CD14-positive monocyte (primary cell): ENCODE results near the gene URB2. TPM values are rescaled to one million over a fixed set of nuclear protein-coding genes. Genes with fewer than 3 reads are reported as not detected.

Source experiments
- DNase-seq, 3 donors: peaks; one replicate each; pipeline ENCODE4 v3.0.0-alpha.2; 2011 to 2022
- H2AFZ ChIP-seq: 2 replicates; pipeline ENCODE4 v1.6.0; 2012; ENCODE audit warnings: mild to moderate bottlenecking, low read depth, low read length, inconsistent platforms; ENCODE audit not compliant: insufficient read depth, poor library complexity, severe bottlenecking
- H3K27ac ChIP-seq, 2 donors: 1 replicate in 1 of 2; 2 replicates in 1 of 2; pipeline ENCODE4 v1.5.1; 2012 to 2013; ENCODE audit warnings: low read length in 2 of 2, control low read depth in 1 of 2, inconsistent platforms in 1 of 2, low read depth in 1 of 2, mild to moderate bottlenecking in 1 of 2
- H3K27me3 ChIP-seq, 2 donors: one replicate each; pipeline versions ENCODE4 v1.6.0 to v1.6.1; 2011 to 2013; ENCODE audit warnings: low read length in 2 of 2; ENCODE audit not compliant: control insufficient read depth in 2 of 2, insufficient read depth in 2 of 2
- H3K36me3 ChIP-seq, 2 donors: replicated peaks in 1 of 2; 1 replicate in 1 of 2; 2 replicates in 1 of 2; pipeline versions ENCODE4 v1.5.1 to v1.6.1; 2012 to 2013; ENCODE audit warnings: low read length in 2 of 2, control low read depth in 1 of 2, inconsistent platforms in 1 of 2, mild to moderate bottlenecking in 1 of 2; ENCODE audit not compliant: insufficient read depth in 2 of 2, control insufficient read depth in 1 of 2
- H3K4me1 ChIP-seq, 2 donors: 1 replicate in 1 of 2; 2 replicates in 1 of 2; pipeline versions ENCODE4 v1.5.1 to v1.6.1; 2012 to 2013; ENCODE audit warnings: low read length in 2 of 2, control low read depth in 1 of 2, inconsistent platforms in 1 of 2, mild to moderate bottlenecking in 1 of 2, moderate library complexity in 1 of 2; ENCODE audit not compliant: insufficient read depth in 2 of 2, control insufficient read depth in 1 of 2
- H3K4me2 ChIP-seq: replicated peaks from 2 replicates; pipeline ENCODE3; 2012; ENCODE audit warnings: low read length, moderate library complexity, mild to moderate bottlenecking; ENCODE audit not compliant: poor library complexity, severe bottlenecking; ENCODE audit errors: extremely low read depth
- H3K4me3 ChIP-seq, 3 experiments: fragments of 200-600 bp in 1 of 3; sonication (generic) in 1 of 3; replicated peaks in 1 of 3; 1 replicate in 2 of 3; 2 replicates in 1 of 3; pipeline ENCODE4 v1.5.1; 2011 to 2013; ENCODE audit warnings: low read length in 3 of 3, mild to moderate bottlenecking in 3 of 3, control low read depth in 2 of 3, low read depth in 2 of 3, inconsistent platforms in 1 of 3, moderate library complexity in 1 of 3
- H3K79me2 ChIP-seq: 2 replicates; pipeline ENCODE4 v1.6.0; 2012; ENCODE audit warnings: mild to moderate bottlenecking, control low read depth, inconsistent platforms, low read length, moderate library complexity; ENCODE audit not compliant: insufficient read depth
- H3K9ac ChIP-seq: 2 replicates; pipeline ENCODE4 v1.6.0; 2017; ENCODE audit warnings: low read length, mild to moderate bottlenecking; ENCODE audit not compliant: insufficient read depth, poor library complexity, severe bottlenecking
- H3K9me3 ChIP-seq, 2 donors: replicated peaks in 1 of 2; 1 replicate in 1 of 2; 2 replicates in 1 of 2; pipeline versions ENCODE4 v1.5.1 to v1.6.1; 2012 to 2013; ENCODE audit warnings: low read length in 2 of 2, control low read depth in 1 of 2; ENCODE audit not compliant: control insufficient read depth in 1 of 2, insufficient read depth in 1 of 2
- H4K20me1 ChIP-seq: 2 replicates; pipeline ENCODE4 v1.6.0; 2012; ENCODE audit warnings: mild to moderate bottlenecking, low read length, control low read depth, moderate library complexity; ENCODE audit not compliant: insufficient read depth
- H3K27ac Mint-ChIP-seq, 7 donors: one replicate each; pipeline ENCODE4 v1.8.0; 2020; ENCODE audit warnings: mild to moderate bottlenecking in 7 of 7, mixed read lengths in 7 of 7, moderate library complexity in 6 of 7, inconsistent platforms in 2 of 7
- H3K27me3 Mint-ChIP-seq, 3 donors: one replicate each; pipeline ENCODE4 v1.8.0; 2021 to 2022; ENCODE audit warnings: low read depth in 3 of 3, mild to moderate bottlenecking in 3 of 3, mixed read lengths in 3 of 3, moderate library complexity in 3 of 3, inconsistent platforms in 1 of 3
- H3K36me3 Mint-ChIP-seq, 2 donors: one replicate each; pipeline ENCODE4 v1.8.0; 2020; ENCODE audit warnings: mixed read lengths in 2 of 2, inconsistent platforms in 1 of 2, mild to moderate bottlenecking in 1 of 2
- H3K4me1 Mint-ChIP-seq: one replicate; pipeline ENCODE4 v1.8.0; 2020; ENCODE audit warnings: mild to moderate bottlenecking, mixed read lengths
- H3K4me3 Mint-ChIP-seq, 2 donors: one replicate each; pipeline ENCODE4 v1.8.0; 2020; ENCODE audit warnings: mild to moderate bottlenecking in 2 of 2, mixed read lengths in 2 of 2, moderate library complexity in 1 of 2
- H3K9me3 Mint-ChIP-seq, 7 donors: one replicate each; pipeline ENCODE4 v1.8.0; 2020 to 2022; ENCODE audit warnings: mixed read lengths in 7 of 7, mild to moderate bottlenecking in 6 of 7, moderate library complexity in 6 of 7, inconsistent platforms in 2 of 7
- WGBS: methylation state at CpG from one replicate; pipeline ENCODE4 v1.1.5; 2013; ENCODE audit warnings: missing lambda C conversion rate; ENCODE audit not compliant: insufficient coverage; 5-methylcytosine and 5-hydroxymethylcytosine counted together
- intact Hi-C, 2 donors: fragments of 100-400 bp; cut with micrococcal nuclease; formaldehyde crosslinking; loops; one replicate each; pipeline versions ENCODE4 v1.15.0 to v1.15.1; 2023
- polyA plus RNA-seq, 3 donors: library from polyadenylated mRNA; depleted of rRNA in 1 of 3; unstranded in 2 of 3; stranded (reverse) in 1 of 3; fragments of 300-500 nt in 2 of 3; fragments of >200 nt in 1 of 3; fragmentation: Illumina TruSeq in 2 of 3; gene quantifications; 1 replicate in 2 of 3; 2 replicates in 1 of 3; pipeline ENCODE4 v1.2.3, GENCODE V29; 2012 to 2021
- TF ChIP-seq, protein P1 (sequence below): fragments of 200-600 bp; IDR thresholded peaks from one replicate; pipeline ENCODE4 v1.8.0; 2022; ENCODE audit warnings: antibody characterized with exemption, mild to moderate bottlenecking

URB2 gene
- polyA plus RNA-seq, 3 donors: 0.79 to 2.8 (median 1.5) TPM

DNA sequence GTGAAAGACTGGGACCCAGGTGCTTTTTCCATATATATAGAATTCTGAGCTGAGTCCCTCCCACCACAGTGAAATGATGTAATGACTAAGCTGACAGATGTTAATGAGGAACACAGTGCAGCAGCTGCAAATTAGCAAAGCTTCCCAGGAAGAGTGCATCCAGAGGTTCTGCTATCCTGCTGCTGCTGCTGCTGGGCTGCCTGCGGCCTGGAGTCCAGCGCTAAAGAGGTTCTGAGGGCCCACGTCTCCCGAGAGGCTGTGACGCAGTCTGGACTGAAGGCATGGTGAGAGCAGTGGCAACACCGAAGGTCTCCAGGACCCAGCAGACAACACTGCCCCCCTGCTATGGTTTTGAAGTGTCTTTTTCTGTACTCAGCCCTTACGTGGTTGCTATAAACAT, 63.9 kb downstream of the URB2 start:
- WGBS: 90% methylated on average over 5 of the region's 7 CpGs
- Histone ChIP-seq H3K9me3 (peaks cover 3 to 4% of the 10 kb centered on the region in 2 donors), H2AFZ (no peak overlapping the region), H3K4me2 (no peak overlapping the region), H3K4me1 (no peaks in the 10 kb centered on the region), H3K36me3 (no peaks in the 10 kb centered on the region), H4K20me1 (no peaks in the 10 kb centered on the region), H3K79me2 (no peaks in the 10 kb centered on the region), H3K27ac (no peak overlapping the region), H3K9ac (no peak overlapping the region), H3K4me3 (no peak overlapping the region), H3K27me3 (no peaks in the 10 kb centered on the region)
- no peaks in the 10 kb centered on the region for H3K4me1 Mint-ChIP-seq
- intact Hi-C loops: no loop called here
- no peak overlapping the region for H3K4me3 Mint-ChIP-seq
- TF ChIP-seq, protein P1, sequence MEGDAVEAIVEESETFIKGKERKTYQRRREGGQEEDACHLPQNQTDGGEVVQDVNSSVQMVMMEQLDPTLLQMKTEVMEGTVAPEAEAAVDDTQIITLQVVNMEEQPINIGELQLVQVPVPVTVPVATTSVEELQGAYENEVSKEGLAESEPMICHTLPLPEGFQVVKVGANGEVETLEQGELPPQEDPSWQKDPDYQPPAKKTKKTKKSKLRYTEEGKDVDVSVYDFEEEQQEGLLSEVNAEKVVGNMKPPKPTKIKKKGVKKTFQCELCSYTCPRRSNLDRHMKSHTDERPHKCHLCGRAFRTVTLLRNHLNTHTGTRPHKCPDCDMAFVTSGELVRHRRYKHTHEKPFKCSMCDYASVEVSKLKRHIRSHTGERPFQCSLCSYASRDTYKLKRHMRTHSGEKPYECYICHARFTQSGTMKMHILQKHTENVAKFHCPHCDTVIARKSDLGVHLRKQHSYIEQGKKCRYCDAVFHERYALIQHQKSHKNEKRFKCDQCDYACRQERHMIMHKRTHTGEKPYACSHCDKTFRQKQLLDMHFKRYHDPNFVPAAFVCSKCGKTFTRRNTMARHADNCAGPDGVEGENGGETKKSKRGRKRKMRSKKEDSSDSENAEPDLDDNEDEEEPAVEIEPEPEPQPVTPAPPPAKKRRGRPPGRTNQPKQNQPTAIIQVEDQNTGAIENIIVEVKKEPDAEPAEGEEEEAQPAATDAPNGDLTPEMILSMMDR: no peak
- H3K9me3 Mint-ChIP-seq: peaks cover 5 to 14% (median 9%) of the 10 kb centered on the region in 7 donors
- no peak for DNase-seq
- H3K36me3 Mint-ChIP-seq: no peaks in the 10 kb centered on the region
- peaks cover 3 to 11% (median 3%) of the 10 kb centered on the region in 3 donors for H3K27me3 Mint-ChIP-seq
- H3K27ac Mint-ChIP-seq: no peak overlapping the region

DNA sequence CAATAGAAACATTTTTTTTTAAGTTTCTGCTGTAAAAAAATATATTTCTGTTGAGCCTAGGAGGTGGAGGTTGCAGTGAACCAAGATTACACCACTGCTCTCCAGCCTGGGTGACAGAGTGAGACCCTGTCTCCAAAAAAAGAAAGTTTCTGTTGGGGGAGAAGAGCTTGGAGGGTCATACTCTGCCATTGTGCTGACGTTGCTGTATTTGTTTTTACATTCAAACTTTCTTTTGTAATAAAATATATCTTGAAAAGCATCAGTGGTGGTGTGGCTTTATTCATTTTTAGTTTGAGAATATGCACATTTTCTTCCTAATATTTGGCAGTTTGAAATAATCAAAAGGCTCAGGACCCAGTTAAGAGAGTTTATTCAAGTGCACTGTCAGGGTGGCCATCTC, 64.6 kb downstream of the URB2 start:
- H3K4me3 Mint-ChIP-seq: no peak overlapping the region
- no peak for DNase-seq
- WGBS: no CpG with 5 or more reads among the region's 1 CpG

More for the DNA sequence above, 64.6 kb downstream of the URB2 start:
- H3K36me3 Mint-ChIP-seq: no peaks in the 10 kb centered on the region
- H3K79me2 ChIP-seq: no peaks in the 10 kb centered on the region
- TF ChIP-seq, protein P1: no peak
- intact Hi-C loops: no loop called here
- peaks cover 0 to 6% (median 2%) of the 10 kb centered on the region in 7 donors for H3K9me3 Mint-ChIP-seq
- no peaks in the 10 kb centered on the region for H4K20me1 ChIP-seq
- no peak overlapping the region for H3K9ac ChIP-seq
- H3K4me1 Mint-ChIP-seq: no peaks in the 10 kb centered on the region
- H3K9me3 ChIP-seq: no peaks in the 10 kb centered on the region
- H3K4me2 ChIP-seq: no peak overlapping the region
- H2AFZ ChIP-seq: no peak overlapping the region
- H3K36me3 ChIP-seq: no peaks in the 10 kb centered on the region
- no peaks in the 10 kb centered on the region for H3K4me1 ChIP-seq
- no peaks in the 10 kb centered on the region for H3K27me3 ChIP-seq
- no peak overlapping the region for H3K27ac ChIP-seq
- peaks cover 2 to 11% (median 3%) of the 10 kb centered on the region in 3 donors for H3K27me3 Mint-ChIP-seq
- H3K4me3 ChIP-seq: no peak overlapping the region
- H3K27ac Mint-ChIP-seq: no peak overlapping the region
